ENCODE data around the gene ZFP36. TPM values are rescaled to one million over a fixed set of nuclear protein-coding genes. Genes with fewer than 3 reads are reported as not detected.

The ZFP36 gene
- total RNA-seq, 1 experiment from 2014 or later: 36.3 TPM

DNA sequence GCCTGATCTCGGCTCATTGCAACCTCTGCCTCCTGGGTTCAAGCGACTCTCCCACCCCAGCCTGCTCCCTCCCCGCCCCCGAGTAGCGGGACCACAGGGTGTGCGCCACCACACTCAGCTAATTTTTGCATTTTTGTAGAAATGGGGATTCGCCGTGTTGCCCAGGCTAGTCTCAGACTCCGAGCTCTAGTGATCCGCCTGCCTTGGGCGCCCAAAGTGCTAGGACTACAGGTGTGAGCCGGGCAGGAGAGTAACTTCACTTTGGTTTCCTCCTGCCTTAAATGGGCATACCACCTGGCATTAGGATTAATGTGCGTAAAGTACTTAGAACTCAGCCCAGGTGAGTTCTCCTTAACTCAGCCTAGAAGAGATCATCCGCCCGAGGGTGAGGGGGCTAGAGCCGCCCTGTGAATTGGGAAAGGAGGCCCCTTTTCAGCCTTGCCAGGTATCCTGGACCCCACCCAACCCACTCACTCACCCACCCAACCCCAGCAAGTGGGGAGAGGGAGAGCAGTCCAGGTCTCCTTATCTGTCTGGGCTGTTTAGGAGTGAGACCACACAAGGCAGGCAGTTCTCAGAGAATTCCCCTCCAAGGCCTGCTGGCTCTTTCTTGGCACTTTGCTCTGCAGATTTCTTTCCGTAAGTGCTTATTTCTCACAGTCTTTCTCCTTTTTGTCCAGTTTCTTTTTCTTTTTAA lies 1.2 kb upstream of the ZFP36 start:
- Histone ChIP-seq H3K27ac (peak overlapping the region; percentile 98), H3K4me2 (peak overlapping the region; percentile 99), H3K4me1 (replicated peaks; ENCODE audit: insufficient read depth) (peaks cover 53% of the 10 kb centered on the region), H3K79me2 (ENCODE audit: low read depth) (peaks cover 23% of the 10 kb centered on the region), H4K20me1 (ENCODE audit: insufficient read depth) (peaks cover 14% of the 10 kb centered on the region), H3K9me3 (ENCODE audit: insufficient read depth, low read depth) (no peaks in the 10 kb centered on the region), H3K4me3 (no peak overlapping the region), H3K9me2 (ENCODE audit: insufficient read depth) (no peaks in the 10 kb centered on the region), H3F3A (ENCODE audit: insufficient read depth, low read depth) (peaks cover 73% of the 10 kb centered on the region), H3K36me3 (ENCODE audit: low read depth) (peaks cover 11% of the 10 kb centered on the region; the same call in 1 of the 2 replicates), H2AFZ (no peak overlapping the region), H3K27me3 (ENCODE audit: insufficient read depth, low read depth) (no peaks in the 10 kb centered on the region)
- DNase-seq: peak in 1 of 2 experiments; percentile 30
- POLR2A ChIA-PET (ENCODE audit: unreplicated experiment): no interaction called here
- CTCF ChIA-PET: interaction anchor here (0.6 to 1.0 kb wide), 2 partner anchors 137 to 216 kb away, joined by 3 read pairs; no protein-coding TSS in a partner anchor
- intact Hi-C loops (cut with micrococcal nuclease; ENCODE audit: unreplicated experiment): no loop called here
- TF ChIP-seq, protein P1, sequence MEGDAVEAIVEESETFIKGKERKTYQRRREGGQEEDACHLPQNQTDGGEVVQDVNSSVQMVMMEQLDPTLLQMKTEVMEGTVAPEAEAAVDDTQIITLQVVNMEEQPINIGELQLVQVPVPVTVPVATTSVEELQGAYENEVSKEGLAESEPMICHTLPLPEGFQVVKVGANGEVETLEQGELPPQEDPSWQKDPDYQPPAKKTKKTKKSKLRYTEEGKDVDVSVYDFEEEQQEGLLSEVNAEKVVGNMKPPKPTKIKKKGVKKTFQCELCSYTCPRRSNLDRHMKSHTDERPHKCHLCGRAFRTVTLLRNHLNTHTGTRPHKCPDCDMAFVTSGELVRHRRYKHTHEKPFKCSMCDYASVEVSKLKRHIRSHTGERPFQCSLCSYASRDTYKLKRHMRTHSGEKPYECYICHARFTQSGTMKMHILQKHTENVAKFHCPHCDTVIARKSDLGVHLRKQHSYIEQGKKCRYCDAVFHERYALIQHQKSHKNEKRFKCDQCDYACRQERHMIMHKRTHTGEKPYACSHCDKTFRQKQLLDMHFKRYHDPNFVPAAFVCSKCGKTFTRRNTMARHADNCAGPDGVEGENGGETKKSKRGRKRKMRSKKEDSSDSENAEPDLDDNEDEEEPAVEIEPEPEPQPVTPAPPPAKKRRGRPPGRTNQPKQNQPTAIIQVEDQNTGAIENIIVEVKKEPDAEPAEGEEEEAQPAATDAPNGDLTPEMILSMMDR (conservative IDR thresholded peaks at IDR 0.05): no peak
- no peak for TF ChIP-seq EZH2 (IDR thresholded peaks at IDR 0.05; ENCODE audit: low read depth)
- BruUV-seq (replicated peaks): no TSS peak

DNA sequence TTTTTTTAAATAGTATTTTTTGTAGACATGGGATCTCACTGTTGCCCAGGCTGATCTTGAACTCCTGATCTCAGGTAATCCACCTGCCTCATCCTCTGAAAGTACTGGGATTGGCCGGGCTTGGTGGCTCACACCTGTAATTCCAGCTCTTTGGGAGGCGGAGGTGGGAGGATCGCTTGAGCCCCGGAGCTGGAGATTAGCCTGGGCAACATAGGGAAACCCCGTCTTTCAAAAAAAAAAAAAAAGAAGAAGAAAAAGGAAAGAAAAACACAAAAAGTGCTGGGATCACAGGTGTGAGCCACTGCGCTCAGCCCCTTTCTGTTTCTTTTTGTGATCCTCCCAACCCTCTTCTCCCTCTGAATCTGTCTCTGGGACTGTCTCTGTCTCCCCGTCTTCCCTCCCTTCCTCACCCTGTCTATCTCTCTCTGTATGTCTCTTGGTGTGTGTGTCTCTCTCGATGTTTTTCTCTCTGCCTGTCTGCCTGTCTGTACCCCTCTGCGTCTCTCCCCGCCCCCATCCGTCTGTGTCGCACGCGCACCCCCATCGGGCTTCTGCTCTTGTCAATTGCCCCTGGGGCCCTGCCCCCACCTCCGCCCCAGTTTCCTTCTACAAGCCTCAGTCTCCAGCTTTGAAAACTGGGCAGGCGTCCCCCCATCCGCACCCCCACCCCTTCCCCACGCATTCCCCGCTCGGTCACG lies 540 bp upstream of the ZFP36 start:
- Histone ChIP-seq H3K9me3 (ENCODE audit: insufficient read depth, low read depth) (no peaks in the 10 kb centered on the region), H4K20me1 (ENCODE audit: insufficient read depth) (peaks cover 14% of the 10 kb centered on the region), H3K36me3 (ENCODE audit: low read depth) (peaks cover 11% of the 10 kb centered on the region; the same call in 1 of the 2 replicates), H3K27ac (peak overlapping the region; percentile 98), H3K79me2 (ENCODE audit: low read depth) (peaks cover 27% of the 10 kb centered on the region), H3K4me1 (replicated peaks; ENCODE audit: insufficient read depth) (peaks cover 60% of the 10 kb centered on the region), H2AFZ (no peak overlapping the region), H3K9me2 (ENCODE audit: insufficient read depth) (no peaks in the 10 kb centered on the region), H3K4me2 (peak overlapping the region; percentile 99), H3K4me3 (peak overlapping the region; percentile 99; the same call in 1 of the 2 replicates), H3F3A (ENCODE audit: insufficient read depth, low read depth) (peaks cover 75% of the 10 kb centered on the region), H3K27me3 (ENCODE audit: insufficient read depth, low read depth) (no peaks in the 10 kb centered on the region)
- DNase-seq: peak in 1 of 2 experiments; percentile 27
- BruUV-seq (replicated peaks): no TSS peak
- TF ChIP-seq EZH2 (IDR thresholded peaks at IDR 0.05; ENCODE audit: low read depth): no peak
- TF ChIP-seq, protein P1 (conservative IDR thresholded peaks at IDR 0.05): no peak
- intact Hi-C loops (cut with micrococcal nuclease; ENCODE audit: unreplicated experiment): loop anchor here (2.0 kb wide), 1 partner anchor 25 kb away; no protein-coding TSS in a partner anchor
- ChIA-PET POLR2A (ENCODE audit: unreplicated experiment) (interaction anchor here (0.5 to 0.8 kb wide), 3 partner anchors 8 to 1198 kb away, joined by 3 to 7 read pairs (median 3); no protein-coding TSS in a partner anchor), CTCF (interaction anchor here (0.6 to 1.0 kb wide), 2 partner anchors 136 to 535 kb away, joined by 3 to 4 read pairs; no protein-coding TSS in a partner anchor)

DNA sequence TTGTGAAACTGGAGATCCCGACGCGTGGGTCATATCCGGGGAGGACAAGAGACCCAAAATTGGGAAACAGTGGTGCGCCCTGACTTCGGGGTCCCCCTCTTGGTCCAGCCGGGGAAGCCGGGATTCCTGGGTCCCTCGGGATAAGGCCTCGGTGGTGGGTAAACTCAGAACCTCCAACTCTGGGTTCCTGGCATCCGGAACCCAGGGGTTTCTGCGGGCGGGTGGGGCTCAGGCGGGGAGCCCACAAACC lies 688 bp downstream of the ZFP36 start:
- Histone ChIP-seq H3K4me2 (peak overlapping the region; percentile 99), H3K36me3 (ENCODE audit: low read depth) (peaks cover 11% of the 10 kb centered on the region; the same call in 1 of the 2 replicates), H3K27ac (peak overlapping the region; percentile 93), H3K9me3 (ENCODE audit: insufficient read depth, low read depth) (no peaks in the 10 kb centered on the region), H3K79me2 (ENCODE audit: low read depth) (peaks cover 27% of the 10 kb centered on the region), H3F3A (ENCODE audit: insufficient read depth, low read depth) (peaks cover 68% of the 10 kb centered on the region), H3K9me2 (ENCODE audit: insufficient read depth) (no peaks in the 10 kb centered on the region), H4K20me1 (ENCODE audit: insufficient read depth) (peaks cover 14% of the 10 kb centered on the region), H3K4me3 (peak overlapping the region; percentile 99), H3K27me3 (ENCODE audit: insufficient read depth, low read depth) (no peaks in the 10 kb centered on the region), H3K4me1 (replicated peaks; ENCODE audit: insufficient read depth) (peaks cover 59% of the 10 kb centered on the region), H2AFZ (peak overlapping the region; percentile 5; the same call in 1 of the 2 replicates)
- ChIA-PET POLR2A (ENCODE audit: unreplicated experiment) (interaction anchor here (0.6 to 0.7 kb wide), 4 partner anchors 38 to 1026 kb away, joined by 3 to 11 read pairs (median 5); partner anchors contain the start of genes SAMD4B and SUPT5H), CTCF (interaction anchor here (0.5 kb wide), 1 partner anchor 9 kb away, joined by 3 read pairs; no protein-coding TSS in a partner anchor)
- BruUV-seq (replicated peaks): no TSS peak
- TF ChIP-seq, protein P1 (conservative IDR thresholded peaks at IDR 0.05): no peak
- TF ChIP-seq EZH2 (IDR thresholded peaks at IDR 0.05; ENCODE audit: low read depth): no peak
- DNase-seq: no peak
- intact Hi-C loops (cut with micrococcal nuclease; ENCODE audit: unreplicated experiment): loop anchor here (2.0 kb wide), 1 partner anchor 23 kb away; no protein-coding TSS in a partner anchor
